Naive thymus-derived CD8-positive, alpha-beta T cell (primary cell): ENCODE measurements around the gene SLC39A7. TPM values are rescaled to one million over a fixed set of nuclear protein-coding genes. Genes with fewer than 3 reads are reported as not detected.

Experiments used
- ATAC-seq, 2 donors: fragments of 150-1000 bp; cut with Tn5 transposase in 1 of 2; sonication (Bioruptor Pico), chemical (Tn5 transposase) in 1 of 2; 1 replicate in 1 of 2; 2 replicates in 1 of 2; pipeline ENCODE4 v1.10.0; 2021; ENCODE audit warnings: mild to moderate bottlenecking in 2 of 2, moderate library complexity in 2 of 2
- POLR2A ChIA-PET: fragments of 350-600 bp; sonication (Branson Sonifier 250); formaldehyde crosslinking; loops from one replicate; lab custom pipeline; 2021; ENCODE audit warnings: antibody characterized with exemption; lab: Charles Lee
- DNase-seq, 10 donors: peaks; one replicate each; pipeline versions ENCODE4 v3.0.0 to v3.0.0-alpha.2; 2020 to 2022
- H3K27ac Mint-ChIP-seq, 10 donors: one replicate each; pipeline ENCODE4 v1.8.0; 2020 to 2022; ENCODE audit warnings: mild to moderate bottlenecking in 10 of 10, mixed read lengths in 10 of 10, moderate library complexity in 4 of 10, inconsistent platforms in 1 of 10
- H3K27me3 Mint-ChIP-seq, 5 donors: one replicate each; pipeline ENCODE4 v1.8.0; 2021 to 2022; ENCODE audit warnings: mixed read lengths in 5 of 5
- H3K36me3 Mint-ChIP-seq, 3 donors: one replicate each; pipeline ENCODE4 v1.8.0; 2020 to 2022; ENCODE audit warnings: mixed read lengths in 3 of 3, mild to moderate bottlenecking in 2 of 3, inconsistent platforms in 1 of 3
- H3K4me1 Mint-ChIP-seq, 4 donors: one replicate each; pipeline ENCODE4 v1.8.0; 2021 to 2022; ENCODE audit warnings: mixed read lengths in 4 of 4
- H3K4me3 Mint-ChIP-seq, 10 donors: one replicate each; pipeline ENCODE4 v1.8.0; 2020 to 2022; ENCODE audit warnings: mild to moderate bottlenecking in 10 of 10, mixed read lengths in 10 of 10, moderate library complexity in 6 of 10, inconsistent platforms in 1 of 10
- H3K9me3 Mint-ChIP-seq, 9 donors: one replicate each; pipeline ENCODE4 v1.8.0; 2020 to 2022; ENCODE audit warnings: mixed read lengths in 9 of 9, mild to moderate bottlenecking in 3 of 9, inconsistent platforms in 1 of 9, moderate library complexity in 1 of 9
- polyA plus RNA-seq, 3 donors: library from polyadenylated mRNA; unstranded; fragments of 300-500 nt; fragmentation: Illumina TruSeq; gene quantifications; one replicate each; pipeline ENCODE4 v1.2.3, GENCODE V29; 2021
- total RNA-seq, 8 experiments: library from RNA in 2 of 8; stranded (reverse) in 2 of 8; gene quantifications; one replicate each; pipeline ENCODE4 v1.2.3 and lab custom pipeline; 2021 to 2026

Gene SLC39A7
- total and polyA plus RNA-seq, 5 experiments from 2014 or later = 18.8 to 36.4 (median 23.8) TPM

GRCh38 chr6:33164665-33165373 is 35.8 kb upstream of the SLC39A7 start:
- peaks cover 0 to 3% (median 0%) of the 10 kb centered on the region in 5 donors for H3K27me3 Mint-ChIP-seq
- no peaks in the 10 kb centered on the region for H3K36me3 Mint-ChIP-seq
- DNase-seq (no peak), ATAC-seq (no peak)
- H3K4me1 Mint-ChIP-seq = peaks cover 5 to 14% (median 12%) of the 10 kb centered on the region in 4 donors
- no peak overlapping the region for H3K4me3 Mint-ChIP-seq
- peak overlapping the region in 1 of 10 donors; percentile 60 for H3K27ac Mint-ChIP-seq
- POLR2A ChIA-PET = interaction anchor here (1.4 kb wide), 1 partner anchor 19 kb away, joined by 3 read pairs; no protein-coding TSS in a partner anchor
- no peaks in the 10 kb centered on the region for H3K9me3 Mint-ChIP-seq

GRCh38 chr6:33165581-33166258 is 34.9 kb upstream of the SLC39A7 start:
- POLR2A ChIA-PET = no interaction called here
- Mint-ChIP-seq H3K36me3 (no peaks in the 10 kb centered on the region), H3K4me1 (peaks cover 5 to 14% (median 12%) of the 10 kb centered on the region in 4 donors), H3K9me3 (no peaks in the 10 kb centered on the region), H3K4me3 (no peak overlapping the region), H3K27me3 (peaks cover 0 to 3% (median 0%) of the 10 kb centered on the region in 5 donors), H3K27ac (peak overlapping the region in 1 of 10 donors; percentile 34)
- ATAC-seq (no peak), DNase-seq (no peak)

GRCh38 chr6:33166363-33166762 is 34.3 kb upstream of the SLC39A7 start:
- Mint-ChIP-seq H3K27ac (no peak overlapping the region), H3K4me1 (peaks cover 2 to 10% (median 9%) of the 10 kb centered on the region in 4 donors), H3K36me3 (no peaks in the 10 kb centered on the region), H3K9me3 (no peaks in the 10 kb centered on the region), H3K27me3 (peaks cover 0 to 3% (median 0%) of the 10 kb centered on the region in 5 donors), H3K4me3 (no peak overlapping the region)
- POLR2A ChIA-PET = no interaction called here
- no peak for ATAC-seq
- no peak for DNase-seq

- peaks cover 0 to 7% (median 4%) of the 10 kb centered on the region in 4 donors for H3K4me1 Mint-ChIP-seq
- H3K9me3 Mint-ChIP-seq = no peaks in the 10 kb centered on the region
- no peak for DNase-seq
- no peaks in the 10 kb centered on the region for H3K36me3 Mint-ChIP-seq
- H3K4me3 Mint-ChIP-seq = no peak overlapping the region
- H3K27ac Mint-ChIP-seq = no peak overlapping the region
- POLR2A ChIA-PET = no interaction called here
- H3K27me3 Mint-ChIP-seq = peaks cover 0 to 3% (median 0%) of the 10 kb centered on the region in 5 donors
- ATAC-seq = no peak
Observed at GRCh38 chr6:33166811-33167210, 33.9 kb upstream of the SLC39A7 start.

- no peaks in the 10 kb centered on the region for H3K4me1 Mint-ChIP-seq
- H3K27me3 Mint-ChIP-seq = peaks cover 0 to 3% (median 0%) of the 10 kb centered on the region in 5 donors
- H3K36me3 Mint-ChIP-seq = no peaks in the 10 kb centered on the region
- ATAC-seq (no peak), DNase-seq (no peak)
- H3K9me3 Mint-ChIP-seq = no peaks in the 10 kb centered on the region
- H3K4me3 Mint-ChIP-seq = no peak overlapping the region
- H3K27ac Mint-ChIP-seq = no peak overlapping the region
- POLR2A ChIA-PET = no interaction called here
Observed at GRCh38 chr6:33167374-33168283, 33.0 kb upstream of the SLC39A7 start.

GRCh38 chr6:33168284-33168601 is 32.4 kb upstream of the SLC39A7 start:
- Mint-ChIP-seq H3K9me3 (no peaks in the 10 kb centered on the region), H3K4me1 (no peaks in the 10 kb centered on the region), H3K4me3 (no peak overlapping the region), H3K36me3 (no peaks in the 10 kb centered on the region), H3K27ac (no peak overlapping the region), H3K27me3 (peaks cover 0 to 3% (median 0%) of the 10 kb centered on the region in 5 donors)
- no peak for DNase-seq
- ATAC-seq = no peak
- POLR2A ChIA-PET = no interaction called here

- Mint-ChIP-seq H3K4me3 (no peak overlapping the region), H3K4me1 (no peaks in the 10 kb centered on the region), H3K9me3 (no peaks in the 10 kb centered on the region), H3K36me3 (no peaks in the 10 kb centered on the region), H3K27me3 (peaks cover 0 to 3% (median 0%) of the 10 kb centered on the region in 5 donors), H3K27ac (peak overlapping the region in 1 of 10 donors; percentile 39)
- ATAC-seq (no peak), DNase-seq (no peak)
- POLR2A ChIA-PET = no interaction called here
Observed at GRCh38 chr6:33168639-33169038, 32.0 kb upstream of the SLC39A7 start.

- POLR2A ChIA-PET = interaction anchor here (0.7 kb wide), 1 partner anchor 49 kb away, joined by 3 read pairs; no protein-coding TSS in a partner anchor
- ATAC-seq (no peak), DNase-seq (no peak)
- H3K27ac Mint-ChIP-seq = peak overlapping the region in 3 of 10 donors; percentile 35 to 50 (median 43)
- peaks cover 0 to 3% (median 0%) of the 10 kb centered on the region in 5 donors for H3K27me3 Mint-ChIP-seq
- H3K9me3 Mint-ChIP-seq = no peaks in the 10 kb centered on the region
- no peaks in the 10 kb centered on the region for H3K36me3 Mint-ChIP-seq
- H3K4me3 Mint-ChIP-seq = no peak overlapping the region
- H3K4me1 Mint-ChIP-seq = no peaks in the 10 kb centered on the region
Observed at GRCh38 chr6:33169291-33170175, 31.1 kb upstream of the SLC39A7 start.

- Mint-ChIP-seq H3K4me3 (no peak overlapping the region), H3K4me1 (no peaks in the 10 kb centered on the region), H3K36me3 (no peaks in the 10 kb centered on the region), H3K9me3 (no peaks in the 10 kb centered on the region), H3K27me3 (peaks cover 0 to 5% (median 0%) of the 10 kb centered on the region in 5 donors), H3K27ac (peak overlapping the region in 2 of 10 donors; percentile 43 to 52)
- no peak for ATAC-seq
- POLR2A ChIA-PET = no interaction called here
- DNase-seq = peak in 1 of 10 donors; percentile 49
Observed at GRCh38 chr6:33170176-33171015, 30.3 kb upstream of the SLC39A7 start.

GRCh38 chr6:33171016-33171879 is 29.4 kb upstream of the SLC39A7 start:
- DNase-seq = peak in 1 of 10 donors; percentile 51
- Mint-ChIP-seq H3K27ac (no peak overlapping the region), H3K4me3 (no peak overlapping the region)

More at GRCh38 chr6:33171016-33171879, 29.4 kb upstream of the SLC39A7 start:
- H3K4me1 Mint-ChIP-seq = no peaks in the 10 kb centered on the region
- H3K9me3 Mint-ChIP-seq = no peaks in the 10 kb centered on the region
- POLR2A ChIA-PET = no interaction called here
- no peak for ATAC-seq
- H3K36me3 Mint-ChIP-seq = no peaks in the 10 kb centered on the region
- peaks cover 0 to 8% (median 0%) of the 10 kb centered on the region in 5 donors for H3K27me3 Mint-ChIP-seq
